UCSD-AML1 (cell line): ENCODE results near the gene CHST6.
"Not testable (repeated sequence)": the region's sequence is repeated elsewhere in the genome, so short reads cannot be mapped to it uniquely, and the experiment has no call there.

Experiments
- DNase-seq: peaks from one replicate; lab custom pipeline; 2025; ENCODE audit not compliant: unreplicated experiment; lab: John Stamatoyannopoulos, UW

Gene CHST6

GRCh38 chr16:75477680-75478473 lies 17.4 kb downstream of the CHST6 start:
- no peak for DNase-seq

DNA sequence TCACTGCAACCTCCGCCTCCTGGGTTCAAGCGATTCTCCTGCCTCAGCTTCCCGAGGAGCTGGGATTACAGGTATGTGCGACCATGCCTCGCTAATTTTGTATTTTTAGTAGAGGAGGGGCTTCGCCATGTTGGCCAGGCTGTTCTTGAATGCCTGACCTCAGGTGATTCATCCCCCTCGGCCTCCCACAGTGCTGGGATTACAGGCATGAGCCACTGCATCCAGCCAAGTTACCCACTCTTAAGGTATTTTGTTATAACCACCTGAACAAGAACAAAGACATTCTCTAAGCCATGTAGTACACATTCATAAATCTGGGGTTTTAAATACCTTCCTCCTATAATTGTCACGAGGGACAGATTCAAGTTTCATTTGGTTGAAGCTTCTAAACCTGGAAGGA lies 18.4 kb downstream of the CHST6 start:
- no peak for DNase-seq

DNA sequence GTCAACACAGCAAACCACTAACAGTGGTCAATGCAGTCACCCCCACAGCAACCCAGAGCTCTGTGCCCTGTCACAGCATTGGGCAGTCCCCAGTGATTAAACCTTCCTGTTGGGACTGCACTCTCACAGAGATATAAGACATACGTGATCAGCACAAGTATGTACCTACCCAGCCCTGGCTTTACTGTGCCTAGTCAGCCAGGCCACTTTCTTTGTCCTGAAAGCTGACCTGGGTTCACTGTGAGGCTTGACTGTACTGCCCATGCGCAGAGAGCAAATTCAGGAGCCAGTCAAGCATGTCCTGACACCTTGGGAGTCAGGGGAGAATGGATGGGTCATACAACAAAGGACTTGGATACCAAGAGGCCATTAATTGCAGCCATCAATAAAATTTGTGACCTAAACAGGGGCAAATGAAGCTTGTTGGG lies 19.8 kb downstream of the CHST6 start:
- DNase-seq, result no peak

GRCh38 chr16:75472908-75473877 lies 22.0 kb downstream of the CHST6 start:
- DNase-seq, result no peak

GRCh38 chr16:75471723-75472633 lies 23.3 kb downstream of the CHST6 start:
- peak; percentile 41 for DNase-seq

GRCh38 chr16:75466760-75467159 lies 28.5 kb downstream of the CHST6 start:
- no peak for DNase-seq

- DNase-seq, result peak; percentile 99
These were observed 30.9 kb downstream of the CHST6 start, which contains the start of gene TMEM170A for GRCh38 chr16:75464122-75464918. TMEM170A (minus strand) TSS chr16:75464689; CDS start chr16:75464600, 89 bp downstream.

- DNase-seq, result peak; percentile 55
These were observed 31.7 kb downstream of the CHST6 start for GRCh38 chr16:75463389-75464121.

DNA sequence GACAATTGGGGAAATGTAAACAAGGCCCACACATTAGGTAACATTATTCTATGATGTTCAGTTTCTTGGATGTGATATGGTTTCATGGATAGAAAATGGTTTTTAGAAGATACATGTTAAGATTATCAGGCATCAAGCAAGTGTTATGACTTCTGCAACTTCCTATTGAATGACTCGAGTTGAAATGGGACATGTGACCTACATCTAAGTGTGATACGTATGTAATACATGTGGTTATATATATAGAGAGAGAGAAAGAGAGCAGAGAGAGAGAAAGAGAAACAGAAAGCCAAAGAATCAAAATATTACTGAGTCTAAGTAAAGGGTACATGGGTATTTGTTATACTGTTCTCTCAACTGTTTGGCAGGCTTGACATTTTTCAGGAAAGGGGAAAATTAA lies 32.4 kb downstream of the CHST6 start:
- no peak for DNase-seq

DNA sequence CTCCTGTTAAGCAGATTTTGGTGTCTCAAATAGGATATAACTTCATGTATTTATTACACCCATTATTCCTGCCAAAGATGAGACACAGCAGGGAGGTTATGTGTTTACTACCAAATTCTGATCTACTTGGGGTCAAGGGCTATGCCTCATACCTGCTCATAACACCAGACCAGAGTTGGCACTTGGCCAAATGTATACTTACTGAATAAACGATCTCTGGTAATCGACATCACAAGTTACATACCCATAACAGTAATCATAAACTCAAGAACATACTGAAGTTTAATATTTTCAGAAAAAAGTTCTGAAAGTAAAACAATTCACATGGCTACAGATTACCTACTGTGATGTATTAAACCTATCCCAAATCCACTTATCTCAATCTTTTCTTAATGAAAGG lies 33.7 kb downstream of the CHST6 start:
- DNase-seq, result no peak

DNA sequence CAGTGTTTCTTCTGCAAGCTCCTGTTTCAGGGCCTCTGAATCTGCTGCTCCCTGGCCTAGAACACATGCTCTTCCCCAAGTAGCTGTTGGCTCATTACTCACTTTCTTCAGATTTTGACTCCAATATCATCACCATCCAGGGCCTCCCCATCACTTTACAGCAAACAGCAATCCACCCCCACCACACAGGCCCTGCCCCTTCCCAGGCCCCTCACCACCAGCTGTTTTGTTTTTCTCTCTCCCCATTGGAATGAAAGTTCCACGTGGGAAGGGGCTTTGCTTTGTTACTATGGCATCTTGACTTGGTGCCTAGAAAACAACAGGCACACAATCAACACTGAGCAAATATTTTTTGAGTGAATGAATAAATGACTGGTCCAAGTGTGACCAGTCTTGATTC lies 34.8 kb downstream of the CHST6 start:
- DNase-seq, result no peak

DNA sequence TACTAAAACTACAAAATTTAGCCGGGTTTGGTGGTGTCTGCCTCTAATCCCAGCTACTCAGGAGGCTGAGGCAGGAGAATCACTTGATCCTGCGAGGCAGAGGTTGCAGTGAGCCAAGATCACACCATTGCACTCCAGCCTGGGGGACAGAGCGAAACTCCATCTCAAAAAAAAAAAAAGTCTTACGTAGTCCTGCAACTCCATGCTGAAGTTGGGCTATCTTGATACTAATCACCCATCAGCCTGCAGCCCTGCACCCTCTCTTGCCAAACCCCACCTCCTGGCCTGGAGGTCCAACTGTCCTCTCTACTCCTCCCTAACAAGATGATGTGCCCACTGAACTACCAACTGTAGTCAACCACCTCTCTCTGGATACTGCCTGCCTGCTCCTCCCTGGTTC lies 35.5 kb downstream of the CHST6 start:
- DNase-seq, result no peak

GRCh38 chr16:75458439-75458838 lies 36.8 kb downstream of the CHST6 start:
- no peak for DNase-seq

DNA sequence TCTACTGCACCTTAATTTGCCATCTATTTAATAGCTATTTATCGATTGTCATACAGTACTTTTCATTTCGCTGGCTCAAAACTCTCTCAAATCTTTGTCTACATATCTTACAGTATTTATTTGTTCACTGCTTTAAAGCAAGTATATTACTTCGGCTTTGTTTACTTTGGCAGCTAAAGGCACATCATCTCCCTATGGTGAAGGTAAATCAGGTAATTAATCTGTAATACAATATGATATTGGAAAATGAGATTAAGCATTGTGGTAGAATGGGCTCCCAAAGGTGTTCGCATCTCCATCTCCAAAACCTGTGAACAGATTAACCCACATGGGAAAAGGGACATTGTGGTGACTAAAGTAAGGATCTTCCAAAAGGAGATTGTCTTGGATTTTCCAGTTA lies 37.2 kb downstream of the CHST6 start:
- DNase-seq, result no peak

DNA sequence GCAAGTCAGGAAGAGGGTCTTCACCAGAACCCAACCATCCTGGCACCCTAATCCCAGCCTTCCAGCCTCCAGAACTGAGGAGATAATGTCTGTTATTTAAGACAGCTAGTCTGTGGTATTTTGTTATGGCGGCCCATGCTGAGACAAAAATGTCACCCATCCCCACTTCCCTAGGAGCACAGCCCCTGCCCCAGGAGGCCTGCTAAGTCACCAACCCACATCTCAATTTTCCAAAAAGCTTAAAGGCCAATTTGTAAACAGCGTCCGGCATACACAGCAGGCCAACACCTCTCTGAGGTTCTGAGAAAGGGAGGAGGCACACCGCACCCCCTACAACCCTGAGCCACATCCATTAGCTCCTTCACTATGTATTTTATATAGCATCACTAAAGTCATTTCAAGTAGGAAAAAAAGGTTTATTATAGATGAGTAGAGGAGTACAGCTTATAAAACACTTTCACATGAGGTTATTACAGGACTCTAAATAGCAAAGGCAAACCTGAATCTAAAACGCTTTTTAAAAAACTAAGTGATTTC lies 37.7 kb downstream of the CHST6 start:
- no peak for DNase-seq

GRCh38 chr16:75456971-75457370 lies 38.3 kb downstream of the CHST6 start:
- no peak for DNase-seq

DNA sequence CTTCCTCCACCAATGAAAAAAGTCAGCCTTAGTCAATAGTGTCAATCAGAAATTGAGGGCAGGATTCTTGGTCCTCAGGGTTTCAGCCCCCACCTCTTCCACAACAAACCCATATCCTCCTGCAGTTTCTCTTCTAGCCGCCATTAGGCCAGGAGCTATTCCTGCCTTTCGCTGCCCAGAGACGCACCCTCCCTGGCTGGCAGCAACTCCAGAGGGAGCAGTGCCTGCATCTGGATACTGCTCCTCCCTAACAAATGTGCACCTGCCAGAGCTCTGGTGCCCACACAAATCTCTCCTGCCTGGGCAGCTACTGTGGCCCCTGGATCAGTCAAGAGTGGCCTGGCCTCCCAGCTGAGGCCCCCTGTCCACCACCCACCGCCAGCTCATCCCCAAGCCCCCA lies 38.8 kb downstream of the CHST6 start:
- not testable (repeated sequence) for DNase-seq

GRCh38 chr16:75455677-75456076 lies 39.6 kb downstream of the CHST6 start:
- no peak for DNase-seq
